GM19438 (cell line): Measurements from ENCODE around the gene AFDN.
"Not testable (repeated sequence)": the region's sequence is repeated elsewhere in the genome, so short reads cannot be mapped to it uniquely, and the experiment has no call there.

Experiments used
- ATAC-seq: cut with Tn5 transposase; IDR thresholded peaks from one replicate; pipeline ENCODE4 v1.9.1; 2021; ENCODE audit warnings: low read depth; ENCODE audit not compliant: unreplicated experiment

AFDN gene

DNA sequence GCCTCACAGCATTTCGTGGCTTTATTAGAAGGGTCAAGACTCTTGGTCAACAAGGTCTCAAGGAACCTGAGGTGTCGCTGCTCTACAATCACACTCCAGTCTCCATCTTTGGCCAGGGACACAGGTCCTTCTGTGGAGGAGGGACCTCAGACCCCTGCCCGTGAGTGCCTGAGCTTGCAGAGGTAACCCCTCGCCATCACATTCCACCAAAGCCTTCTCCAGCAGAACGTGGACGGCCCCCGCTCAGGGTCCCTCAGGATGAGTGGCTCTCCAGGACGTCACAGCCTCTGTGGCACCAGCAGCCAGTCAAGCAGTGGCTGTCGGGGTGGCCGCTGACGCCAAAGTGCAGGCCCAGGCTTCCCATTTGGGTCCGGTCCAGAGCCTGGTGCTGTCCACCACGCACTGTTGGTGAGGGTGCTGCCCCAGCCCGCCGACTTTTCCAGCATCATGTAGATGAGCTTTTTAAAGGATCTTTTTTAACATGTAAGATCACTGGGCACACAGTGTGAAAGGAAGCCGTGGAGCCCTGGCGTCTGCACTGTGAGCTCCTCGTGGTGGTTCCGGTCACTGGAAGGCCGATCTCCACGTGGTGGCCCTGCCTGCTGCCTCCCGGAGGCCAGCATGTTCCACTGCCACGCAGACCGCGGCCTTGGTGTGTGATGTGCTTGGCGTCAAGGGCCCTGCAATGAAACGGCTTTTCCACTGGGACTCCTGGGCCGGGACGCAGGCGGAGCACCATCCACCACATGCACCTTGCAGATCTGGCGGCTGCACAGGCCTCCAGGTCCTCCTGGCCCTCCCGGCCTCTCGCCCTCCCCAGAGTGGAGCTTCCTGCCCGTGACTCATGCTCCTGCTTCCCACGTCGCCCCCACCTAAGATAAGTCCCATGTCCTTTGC, 162.5 kb downstream of the AFDN start:
- no peak for ATAC-seq

GRCh38 chr6:167990016-167990945, 163.6 kb downstream of the AFDN start:
- no peak for ATAC-seq

- ATAC-seq: no peak
Measured at GRCh38 chr6:167993169-167993568, 166.5 kb downstream of the AFDN start.

- no peak for ATAC-seq
Measured at GRCh38 chr6:167993831-167994230, 167.1 kb downstream of the AFDN start.

- ATAC-seq: no peak
Measured at GRCh38 chr6:167995302-167995701, 168.6 kb downstream of the AFDN start.

DNA sequence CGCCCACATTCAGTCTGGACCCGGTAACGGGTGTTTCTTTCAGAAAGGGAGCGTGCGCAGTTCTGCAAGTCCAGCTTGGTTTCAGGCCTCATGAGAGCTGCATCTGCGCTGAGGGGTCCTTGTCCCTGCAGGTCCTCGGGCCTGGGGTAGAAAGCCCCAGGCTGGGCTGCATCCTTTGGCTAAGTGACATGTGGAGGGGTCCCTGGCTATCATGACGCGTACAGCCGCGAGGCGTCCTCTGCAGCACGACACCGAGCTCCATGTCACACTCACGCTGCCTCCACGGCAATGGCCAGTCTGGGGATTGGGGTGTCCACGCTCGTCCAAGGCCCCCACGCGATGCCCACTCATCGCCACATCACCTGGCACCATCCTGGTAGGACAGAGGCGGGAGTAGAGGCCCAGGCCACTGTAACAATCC, 169.0 kb downstream of the AFDN start:
- ATAC-seq: no peak

- ATAC-seq: no peak
Measured at GRCh38 chr6:167996424-167997199, 169.9 kb downstream of the AFDN start.

DNA sequence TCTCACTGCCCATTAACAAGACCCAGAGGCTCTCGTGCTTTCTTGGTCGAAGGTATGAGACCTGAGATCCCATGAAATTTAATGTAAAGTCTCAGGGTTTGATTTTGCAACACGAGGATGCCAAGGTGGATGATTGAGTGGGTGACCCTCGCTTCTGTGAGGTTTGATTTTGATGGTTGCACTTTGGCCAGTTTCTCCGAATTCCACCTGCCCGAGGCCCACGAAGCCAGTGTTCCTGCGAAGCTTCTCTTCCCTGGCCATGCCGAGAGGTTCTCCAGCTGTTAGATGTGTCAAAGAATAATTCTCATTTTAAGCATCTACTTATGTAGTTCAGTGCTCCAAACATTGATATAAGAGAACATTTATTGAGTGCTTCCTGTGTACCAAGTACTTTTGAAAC, 170.9 kb downstream of the AFDN start, which contains the start of gene KIF25:
Gene KIF25, plus strand, starts transcription at position 30 of the 400 bp plus-strand sequence. CDS start 31,915 bp downstream, outside the sequence.
- no peak for ATAC-seq

DNA sequence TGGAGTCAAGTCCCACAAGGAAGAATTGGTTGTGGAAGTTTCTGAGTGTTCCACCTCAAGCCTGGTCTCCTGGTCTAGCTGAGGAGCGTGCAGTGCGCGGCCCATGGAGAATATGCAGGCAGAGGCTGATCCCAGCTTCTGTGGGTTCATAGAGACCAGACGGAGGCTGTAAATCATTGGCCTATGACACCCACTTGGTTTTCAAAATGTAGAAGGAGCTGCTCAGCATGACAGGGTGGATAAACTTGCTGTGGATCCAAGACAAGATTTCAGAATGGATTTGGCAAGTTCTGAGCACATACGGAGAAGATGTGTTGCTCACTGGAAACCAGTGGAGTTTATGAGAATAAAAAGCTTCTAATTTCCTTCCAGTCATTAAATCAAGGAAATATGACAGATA, 171.5 kb downstream of the AFDN start:
- no peak for ATAC-seq

- ATAC-seq: no peak
Measured at GRCh38 chr6:168000198-168001028, 173.7 kb downstream of the AFDN start.

- no peak for ATAC-seq
Measured at GRCh38 chr6:168001029-168001332, 174.3 kb downstream of the AFDN start.

- ATAC-seq: not testable (repeated sequence)
Measured at GRCh38 chr6:168001514-168001913, 174.8 kb downstream of the AFDN start.

DNA sequence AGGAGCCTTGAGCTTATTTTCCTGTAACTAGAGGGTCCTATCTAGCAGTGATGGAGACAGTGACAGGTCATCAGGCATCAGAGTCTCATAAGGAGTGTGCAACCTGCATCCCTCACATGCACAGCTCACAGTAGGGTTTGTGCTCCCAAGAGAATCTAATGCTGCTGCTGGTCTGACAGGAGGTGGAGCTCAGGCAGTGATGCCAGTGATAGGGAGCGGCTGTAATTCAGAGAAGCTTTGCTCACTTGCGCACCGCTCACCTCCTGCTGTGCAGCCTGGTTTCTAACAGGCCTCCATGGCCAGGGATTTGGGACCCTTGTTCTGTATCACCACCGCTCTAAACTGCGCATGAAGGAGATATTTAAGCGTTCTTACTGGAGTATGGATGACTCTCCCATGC, 176.1 kb downstream of the AFDN start:
- no peak for ATAC-seq

DNA sequence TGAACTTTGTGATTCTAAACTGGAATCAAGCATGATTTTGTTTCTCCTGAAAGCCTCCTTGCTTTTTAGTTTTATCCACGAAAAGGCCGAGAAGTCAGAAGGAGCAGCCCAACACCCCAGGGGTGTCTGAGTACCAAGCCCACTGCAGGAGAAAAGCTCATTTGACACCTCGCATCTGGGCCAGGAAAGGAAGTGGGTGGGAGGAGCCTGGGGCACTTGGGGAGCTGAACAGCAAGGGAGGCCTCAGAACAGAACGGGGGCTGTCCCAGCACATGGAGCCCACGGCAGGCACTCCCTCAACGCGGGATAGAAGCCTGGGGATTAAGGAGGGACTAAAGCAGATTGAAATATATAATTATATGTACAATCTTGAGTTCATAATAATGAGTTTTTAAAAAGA, 177.3 kb downstream of the AFDN start:
- no peak for ATAC-seq

DNA sequence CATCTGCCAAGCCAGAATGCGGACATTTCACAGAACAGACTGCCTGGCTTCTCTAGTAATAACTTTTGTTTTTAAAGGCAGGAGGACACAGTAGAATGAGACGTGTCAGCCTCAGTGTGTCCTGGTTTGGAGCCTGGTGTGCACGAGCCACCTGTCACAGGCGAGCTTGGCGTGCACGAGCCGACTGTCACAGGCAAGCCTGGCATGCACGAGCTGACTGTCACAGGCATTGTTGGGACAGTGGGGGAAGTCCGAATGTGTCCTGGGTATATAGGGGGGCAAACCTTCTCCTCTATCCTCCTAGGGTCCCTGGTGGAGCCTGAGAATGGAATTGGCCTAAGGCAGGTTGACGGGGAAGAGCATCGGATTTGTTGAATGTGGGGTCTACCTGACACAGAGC, 178.2 kb downstream of the AFDN start:
- ATAC-seq: no peak

GRCh38 chr6:168005796-168006195, 179.1 kb downstream of the AFDN start:
- ATAC-seq: no peak

DNA sequence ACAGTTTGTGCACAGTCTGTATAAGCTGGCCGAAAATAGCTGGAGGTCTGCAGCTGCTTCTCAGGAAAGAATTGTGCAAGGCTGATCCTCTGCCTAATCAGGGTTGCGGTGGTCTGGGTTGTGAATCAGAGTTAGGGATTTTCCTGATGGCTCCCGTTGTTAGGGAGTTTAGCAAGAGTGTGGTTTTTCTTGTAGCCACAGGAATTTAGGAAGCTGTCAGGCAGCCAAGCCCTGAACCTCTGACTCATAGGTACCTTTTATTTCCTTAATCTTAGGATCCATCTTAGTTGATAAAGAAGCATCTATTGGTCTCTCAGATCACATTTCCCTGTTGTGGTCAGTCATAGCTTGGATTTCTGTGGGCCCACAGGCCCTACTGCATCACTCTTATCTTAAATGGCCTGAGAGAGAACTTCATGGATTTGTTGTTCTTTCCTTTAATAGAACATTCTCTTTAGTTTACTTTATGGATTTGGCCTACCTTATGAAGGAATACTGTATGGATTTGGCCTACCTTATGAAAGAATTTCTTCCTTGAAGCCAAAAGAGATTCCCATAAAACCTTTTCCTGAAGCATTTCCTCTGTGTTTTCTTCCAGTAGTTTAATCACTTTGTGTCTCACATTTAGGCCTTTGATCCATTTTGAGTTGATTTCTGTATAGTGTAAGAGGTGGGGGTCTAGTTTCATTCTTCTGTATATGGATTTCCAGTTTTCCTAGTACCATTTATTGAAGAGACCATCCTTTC, 181.1 kb downstream of the AFDN start:
- no peak for ATAC-seq

DNA sequence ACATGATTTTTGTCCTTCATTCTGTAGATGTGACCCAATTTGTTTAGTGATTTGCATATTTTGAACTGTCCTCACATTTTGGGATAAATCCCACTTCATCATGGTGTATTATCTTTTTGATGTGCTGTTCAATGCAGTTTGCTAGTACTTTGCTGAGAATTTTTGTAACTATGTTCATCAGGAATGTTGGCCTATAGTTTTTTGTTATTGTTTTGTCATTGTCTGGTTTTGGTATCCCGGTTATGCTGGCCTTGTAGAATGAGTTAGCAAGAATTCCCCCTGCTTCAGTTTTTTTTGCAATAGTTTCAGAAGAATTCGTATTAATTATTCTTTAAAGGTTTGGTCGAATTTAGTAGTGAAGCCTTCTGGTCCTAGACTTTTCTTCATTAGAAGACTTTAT, 182.6 kb downstream of the AFDN start:
- no peak for ATAC-seq

DNA sequence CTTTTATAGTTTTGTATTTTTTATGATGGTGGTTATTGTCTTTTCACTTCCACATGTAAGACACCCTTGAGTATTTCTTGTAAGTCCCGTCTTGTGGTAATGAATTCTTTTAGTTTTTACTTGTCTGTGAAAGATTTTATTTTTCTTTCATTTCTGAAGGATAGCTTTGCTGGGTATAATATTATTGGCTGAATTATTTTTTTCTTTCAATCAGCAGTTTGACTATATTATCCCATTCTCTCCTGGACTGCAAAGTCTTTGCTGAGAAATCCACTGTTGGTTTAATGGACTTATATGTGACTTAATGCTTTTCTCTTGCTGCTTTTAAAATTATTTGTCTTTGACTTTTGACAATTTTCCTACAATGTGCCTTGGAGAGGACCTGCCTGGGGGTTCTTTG, 184.6 kb downstream of the AFDN start:
- ATAC-seq: no peak
